ENCODE results near the gene EEF1AKMT3. TPM values are rescaled to one million over a fixed set of nuclear protein-coding genes. Genes with fewer than 3 reads are reported as not detected.

The EEF1AKMT3 gene
- total and polyA plus RNA-seq, 9 of the 15 experiments (the other 6 are each of a cell fraction or from before 2014, with no cell fraction given), result 4.1 to 17.2 (median 7.9) TPM

- TF ChIP-seq ZBTB40 (IDR thresholded peaks at IDR 0.05) (peak; percentile 68), ZBTB40 (CRISPR knock-in tag; IDR thresholded peaks at IDR 0.05) (no peak), JUNB (CRISPR knock-in tag; conservative IDR thresholded peaks at IDR 0.05) (no peak), ZNF282 (CRISPR knock-in tag; IDR thresholded peaks at IDR 0.05) (0 out of 2 replicates have a peak, but pooled peaks have one; percentile 51), COPS2 (conservative IDR thresholded peaks at IDR 0.05) (no peak), POLR2AphosphoS2 (IDR thresholded peaks at IDR 0.05; ENCODE audit: low read length) (peak; percentile 86), ERF (CRISPR knock-in tag; IDR thresholded peaks at IDR 0.05) (0 out of 2 replicates have a peak, but pooled peaks have one; percentile 48), FIP1L1 (IDR thresholded peaks at IDR 0.05; ENCODE audit: low read depth, low read length, poor library complexity, severe bottlenecking) (peak; percentile 59), ZBTB26 (CRISPR knock-in tag; IDR thresholded peaks at IDR 0.05) (no peak), ESRRA (IDR thresholded peaks at IDR 0.05; ENCODE audit: borderline replicate concordance, low read depth) (peak; percentile 89), ZNF324 (CRISPR knock-in tag; IDR thresholded peaks at IDR 0.05) (no peak), U2AF2 (optimal IDR thresholded peaks at IDR 0.05; ENCODE audit: low read depth, low read length) (no peak), EZH2 (IDR thresholded peaks at IDR 0.05; ENCODE audit: borderline replicate concordance, low read depth, low read length) (no peak), ZNF695 (CRISPR knock-in tag; IDR thresholded peaks at IDR 0.05) (no peak), FOXA1 (IDR thresholded peaks at IDR 0.05; ENCODE audit: borderline replicate concordance) (no peak), MXD1 (CRISPR knock-in tag; IDR thresholded peaks at IDR 0.05; ENCODE audit: borderline replicate concordance, poor library complexity, severe bottlenecking) (peak; percentile 31), POLR2H (tag; IDR thresholded peaks at IDR 0.05; ENCODE audit: low read depth) (peak; percentile 62)
Measured at GRCh38 chr12:57782608-57783465, 10.4 kb downstream of the EEF1AKMT3 start, which contains the start of gene TSFM (continued).

Data from K562 (cell line).